HCT116 (cell line): Measurements from ENCODE around the gene PGRMC2. TPM values are rescaled to one million over a fixed set of nuclear protein-coding genes. Genes with fewer than 3 reads are reported as not detected.

ENCODE experiments used
- ATAC-seq: fragments of 200-7000 bp; cut with Tn5 transposase; 2 replicates; pipeline ENCODE4 v1.9.1; 2020; ENCODE audit warnings: mild to moderate bottlenecking, moderate library complexity
- BruUV-seq: library from RNA; stranded (reverse); fragments of 400-500 nt; replicated peaks from 2 replicates; lab custom pipeline; 2021; lab: Mats Ljungman, UMichigan
- CTCF ChIA-PET: fragments of 300-600 bp; sonication (Branson Sonifier 250); formaldehyde crosslinking; loops from one replicate; lab custom pipeline; 2021; ENCODE audit warnings: antibody characterized with exemption; lab: Charles Lee
- POLR2A ChIA-PET: fragments of 300-600, 350-600 bp; sonication (Branson Sonifier 250); formaldehyde crosslinking; loops from one replicate; lab custom pipeline; 2021; ENCODE audit warnings: antibody characterized with exemption; lab: Charles Lee
- RAD21 ChIA-PET, 2 experiments: fragments of 300-600 bp; sonication (Branson Sonifier 250); formaldehyde crosslinking; loops; one replicate each; lab custom pipeline; 2023; ENCODE audit warnings: low total read pairs in 2 of 2; ENCODE audit not compliant: uncharacterized antibody in 2 of 2, unreplicated experiment in 2 of 2, low non-redundant PET in 1 of 2; lab: Charles Lee
- DNase-seq: peaks from one replicate; pipeline ENCODE4 v3.0.0-alpha.2; 2010; ENCODE audit warnings: low read depth, low spot score
- H2AFZ ChIP-seq: fragments of 200-600 bp; shearing (Covaris generic), sonication (generic); 2 replicates; pipeline ENCODE4 v1.6.1; 2017; ENCODE audit warnings: low read depth, mixed run types, mixed read lengths, antibody characterized with exemption, low read length; ENCODE audit not compliant: poor library complexity, severe bottlenecking
- H3K27ac ChIP-seq: 2 replicates; pipeline ENCODE4 v1.5.1; 2012; ENCODE audit warnings: low read depth, low read length
- H3K27me3 ChIP-seq: fragments of 200-600 bp; sonication (generic); 2 replicates; pipeline ENCODE4 v1.6.1; 2016; ENCODE audit warnings: mixed run types, low read length, mixed read lengths; ENCODE audit not compliant: insufficient read depth
- H3K36me3 ChIP-seq, 2 experiments: fragments of 200-500 bp in 1 of 2; fragments of 200-600 bp in 1 of 2; sonication (Bioruptor generic) in 1 of 2; sonication (generic) in 1 of 2; 2 replicates each; pipeline versions ENCODE4 v1.5.1 to v1.6.1; 2014 to 2016; ENCODE audit warnings: low read length in 2 of 2, inconsistent platforms in 1 of 2, mixed read lengths in 1 of 2, mixed run types in 1 of 2; ENCODE audit not compliant: insufficient read depth in 2 of 2, control insufficient read depth in 1 of 2
- H3K4me1 ChIP-seq, 2 experiments: fragments of 200-600 bp in 1 of 2; sonication (generic) in 1 of 2; 2 replicates each; pipeline versions ENCODE4 v1.5.1 to v1.6.1; 2012 to 2017; ENCODE audit warnings: low read length in 2 of 2, inconsistent platforms in 1 of 2, mild to moderate bottlenecking in 1 of 2, mixed read lengths in 1 of 2, mixed run types in 1 of 2, moderate library complexity in 1 of 2; ENCODE audit not compliant: insufficient read depth in 2 of 2, control insufficient read depth in 1 of 2
- H3K4me2 ChIP-seq: fragments of 200-600 bp; sonication (generic); 2 replicates; pipeline ENCODE4 v1.6.1; 2017; ENCODE audit warnings: mixed run types, low read length, mixed read lengths
- H3K4me3 ChIP-seq, 2 experiments: fragments of 200-600 bp in 1 of 2; sonication (generic) in 1 of 2; replicated peaks in 1 of 2; 2 replicates each; pipeline ENCODE4 v1.5.1; 2011 to 2016; ENCODE audit warnings: low read length in 2 of 2, control low read depth in 1 of 2, low read depth in 1 of 2, mild to moderate bottlenecking in 1 of 2, mixed read lengths in 1 of 2, mixed run types in 1 of 2
- H3K79me2 ChIP-seq: fragments of 200-600 bp; sonication (generic); 2 replicates; pipeline ENCODE4 v1.6.1; 2017; ENCODE audit warnings: mild to moderate bottlenecking, mixed run types, low read length, moderate library complexity, mixed read lengths; ENCODE audit not compliant: insufficient read depth
- H3K9ac ChIP-seq: fragments of 200-600 bp; sonication (generic); 2 replicates; pipeline ENCODE4 v1.6.1; 2016; ENCODE audit warnings: low read length, mixed read lengths
- H3K9me2 ChIP-seq: fragments of 200-600 bp; sonication (generic), shearing (Covaris generic); 2 replicates; pipeline ENCODE4 v1.6.1; 2017; ENCODE audit warnings: mixed run types, mild to moderate bottlenecking, moderate library complexity; ENCODE audit not compliant: insufficient read depth
- H3K9me3 ChIP-seq, 2 experiments: fragments of 200-500 bp in 1 of 2; fragments of 200-600 bp in 1 of 2; sonication (Bioruptor generic) in 1 of 2; sonication (generic) in 1 of 2; 2 replicates each; pipeline ENCODE4 v1.6.1; 2014 to 2017; ENCODE audit warnings: low read length in 2 of 2, mixed read lengths in 2 of 2, inconsistent platforms in 1 of 2, low read depth in 1 of 2, mild to moderate bottlenecking in 1 of 2, mixed run types in 1 of 2, moderate library complexity in 1 of 2; ENCODE audit not compliant: control insufficient read depth in 1 of 2, insufficient read depth in 1 of 2
- H4K20me1 ChIP-seq: fragments of 200-600 bp; sonication (generic), shearing (Covaris generic); 2 replicates; pipeline ENCODE4 v1.6.1; 2017; ENCODE audit warnings: mixed run types, mild to moderate bottlenecking, moderate library complexity; ENCODE audit not compliant: insufficient read depth
- CEBPB ChIP-seq: IDR thresholded peaks from 2 replicates; pipeline ENCODE4 v1.6.1; 2012; ENCODE audit warnings: low read depth
- EGR1 ChIP-seq: IDR thresholded peaks from 2 replicates; pipeline ENCODE4 v1.6.1; 2012; ENCODE audit warnings: low read depth
- EZH2phosphoT487 ChIP-seq: fragments of 200-600 bp; IDR thresholded peaks from 2 replicates; pipeline ENCODE4 v1.6.1; 2018; ENCODE audit warnings: antibody characterized with exemption, borderline replicate concordance
- POLR2AphosphoS5 ChIP-seq: IDR thresholded peaks from 2 replicates; pipeline ENCODE4 v1.6.1; 2011; ENCODE audit warnings: mild to moderate bottlenecking, low read depth, low read length, moderate library complexity
- REST ChIP-seq: IDR thresholded peaks from 2 replicates; pipeline ENCODE4 v1.6.1; 2012; ENCODE audit warnings: low read depth
- SIN3A ChIP-seq: IDR thresholded peaks from 2 replicates; pipeline ENCODE4 v1.6.1; 2012; ENCODE audit warnings: low read depth
- intact Hi-C: fragments of 100-400 bp; cut with micrococcal nuclease; formaldehyde crosslinking; loops from 2 replicates; pipeline ENCODE4 v1.10.0; 2022
- total RNA-seq: library from RNA; stranded (reverse); gene quantifications from one replicate; pipeline ENCODE4 v1.2.1, GENCODE V29; 2021; ENCODE audit not compliant: unreplicated experiment
- TF ChIP-seq, protein P1 (sequence below): IDR thresholded peaks from 2 replicates; pipeline ENCODE4 v1.6.1; 2012

Gene PGRMC2
- total RNA-seq, 1 experiment from 2014 or later, result 52.3 TPM

GRCh38 chr4:128287871-128288688, 467 bp upstream of the PGRMC2 start (continued):
- no peak for TF ChIP-seq REST
- 0 out of 2 replicates have a peak, but pooled peaks have one; percentile 51 for TF ChIP-seq SIN3A
- no peak for TF ChIP-seq CEBPB
- TF ChIP-seq EZH2phosphoT487, result no peak
- TF ChIP-seq, all 23 proteins: peak for 8

DNA sequence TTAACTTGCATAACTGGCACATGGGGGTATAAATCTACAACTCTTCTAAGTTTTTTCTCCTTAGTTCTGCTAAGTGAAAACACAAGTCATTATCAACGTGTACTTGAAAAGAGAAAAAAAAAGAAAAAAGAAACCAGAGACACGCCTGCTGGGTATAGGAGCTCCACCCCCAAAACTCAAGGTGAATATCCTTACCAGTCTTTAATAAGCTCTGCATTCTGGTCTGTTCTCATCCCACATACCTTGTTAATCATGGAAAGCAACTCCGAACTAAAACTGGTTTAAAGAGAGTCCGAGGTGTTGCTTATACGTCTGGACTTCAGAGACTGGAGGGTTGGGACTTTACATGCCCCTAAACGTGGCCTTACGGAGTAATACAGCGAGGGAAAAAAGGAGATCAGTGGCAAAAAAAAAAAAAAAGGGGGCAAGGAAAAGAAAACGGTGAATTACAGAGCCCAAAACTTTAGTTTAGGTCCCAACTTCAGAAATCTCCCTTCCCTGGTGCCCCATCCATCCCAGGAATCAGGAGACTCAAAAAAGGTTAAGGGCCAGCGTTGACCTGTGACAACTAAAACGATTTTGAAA, 1.0 kb downstream of the PGRMC2 start:
- BruUV-seq, result TSS peak; percentile 65
- ChIA-PET RAD21 (no interaction called here), CTCF (no interaction called here), POLR2A (no interaction called here)
- no peak overlapping the region for H2AFZ ChIP-seq
- peak overlapping the region; percentile 74 to 80 for H3K4me3 ChIP-seq
- H3K4me2 ChIP-seq, result peak overlapping the region; percentile 89
- H3K27me3 ChIP-seq, result no peaks in the 10 kb centered on the region
- no peaks in the 10 kb centered on the region for H3K36me3 ChIP-seq
- H3K9ac ChIP-seq, result peak overlapping the region; percentile 80
- ATAC-seq, result no peak
- peaks cover 55% of the 10 kb centered on the region for H3K79me2 ChIP-seq
- H3K9me3 ChIP-seq, result no peaks in the 10 kb centered on the region
- peaks cover 7% of the 10 kb centered on the region; the same call in 1 of the 2 replicates for H4K20me1 ChIP-seq
- DNase-seq, result peak; percentile 22
- TF ChIP-seq EGR1 (no peak), POLR2AphosphoS5 (peak; percentile 31; the same call in 1 of the 2 replicates)
- TF ChIP-seq, protein P1, sequence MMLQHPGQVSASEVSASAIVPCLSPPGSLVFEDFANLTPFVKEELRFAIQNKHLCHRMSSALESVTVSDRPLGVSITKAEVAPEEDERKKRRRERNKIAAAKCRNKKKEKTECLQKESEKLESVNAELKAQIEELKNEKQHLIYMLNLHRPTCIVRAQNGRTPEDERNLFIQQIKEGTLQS, result no peak
- intact Hi-C loops, result loop anchor here (5.0 to 10.0 kb wide), 3 partner anchors 222 to 526 kb away; partner anchors contain the start of gene LARP1B
- H3K4me1 ChIP-seq, result peaks cover 10 to 19% of the 10 kb centered on the region in 2 experiments; a peak in 3 of 4 replicates
- H3K9me2 ChIP-seq, result no peaks in the 10 kb centered on the region
- peak overlapping the region; percentile 50 for H3K27ac ChIP-seq
